NCI-H2107 treated with DMSO at 0.1 percent for 48 hours (cell line): ENCODE measurements around the gene TMEM222.

ENCODE experiments used
- DNase-seq: peaks from one replicate; lab custom pipeline; 2025; ENCODE audit not compliant: unreplicated experiment; lab: John Stamatoyannopoulos, UW

The TMEM222 gene

GRCh38 chr1:27306071-27306470 lies 15.9 kb upstream of the TMEM222 start:
- DNase-seq, result no peak

GRCh38 chr1:27306892-27307761 lies 14.8 kb upstream of the TMEM222 start:
- DNase-seq, result peak; percentile 86

GRCh38 chr1:27307874-27308598 lies 13.9 kb upstream of the TMEM222 start:
- DNase-seq, result peak; percentile 70

DNA sequence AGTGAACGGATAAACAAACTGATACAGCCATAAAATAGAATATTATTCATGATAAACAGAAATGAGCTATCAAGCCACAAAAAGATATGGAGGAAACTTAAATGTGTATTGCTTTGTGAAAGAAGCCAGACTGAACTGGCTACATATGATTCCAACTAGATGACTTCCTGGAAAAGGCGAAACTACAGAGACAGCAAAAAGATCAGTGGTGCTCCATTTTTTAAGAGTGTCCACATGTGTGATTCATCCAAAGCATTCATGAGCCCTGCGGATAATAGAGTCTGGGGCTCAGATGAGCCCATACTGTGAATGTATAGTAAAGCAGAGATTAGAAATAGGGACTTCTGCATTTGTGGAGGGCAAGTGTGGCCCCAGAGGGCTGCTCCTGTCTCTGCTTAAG lies 7.8 kb upstream of the TMEM222 start:
- DNase-seq, result no peak

GRCh38 chr1:27314737-27315136 lies 7.2 kb upstream of the TMEM222 start:
- DNase-seq, result no peak

DNA sequence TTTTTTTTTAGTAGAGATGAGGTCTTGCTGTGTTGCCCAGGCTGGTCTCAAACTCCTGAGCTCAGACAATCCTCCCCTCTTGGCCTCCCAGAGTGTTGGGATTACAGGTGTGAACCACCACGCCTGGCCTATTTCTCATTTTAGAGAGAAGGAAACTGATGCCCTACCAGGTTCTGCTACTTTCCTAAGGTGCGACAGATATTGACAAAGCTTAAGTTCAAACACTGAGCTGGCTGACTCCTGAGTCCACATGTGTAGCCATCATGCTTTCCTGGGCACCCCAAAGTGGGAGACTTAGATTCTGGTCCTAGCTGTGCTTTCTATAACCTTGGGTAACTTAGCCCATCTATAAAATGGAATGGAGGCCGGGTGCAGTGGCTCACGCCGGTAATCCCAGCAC lies 5.1 kb upstream of the TMEM222 start:
- no peak for DNase-seq

GRCh38 chr1:27318136-27318535 lies 3.8 kb upstream of the TMEM222 start:
- no peak for DNase-seq

- DNase-seq, result no peak
Measured at GRCh38 chr1:27318596-27318995, 3.4 kb upstream of the TMEM222 start.

- DNase-seq, result peak; percentile 22
Measured at GRCh38 chr1:27322569-27323240, 742 bp downstream of the TMEM222 start.

DNA sequence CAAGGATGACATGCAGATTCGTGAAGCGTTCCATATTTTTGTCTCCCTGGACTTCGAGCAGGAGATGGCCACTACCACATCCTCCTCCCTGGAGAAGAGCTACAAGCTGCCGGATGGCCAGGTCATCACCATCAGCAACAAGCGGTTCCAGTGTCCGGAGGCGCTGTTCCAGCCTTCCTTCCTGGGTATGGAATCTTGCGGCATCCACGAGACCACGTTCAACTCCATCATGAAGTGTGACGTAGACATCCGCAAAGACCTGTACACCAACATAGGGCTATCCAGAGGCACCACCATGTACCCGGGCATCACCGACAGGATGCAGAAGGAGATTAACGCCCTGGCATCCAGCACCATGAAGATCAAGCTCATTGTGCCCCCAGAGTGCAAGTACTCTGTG lies 3.3 kb downstream of the TMEM222 start:
- DNase-seq, result no peak

GRCh38 chr1:27327964-27328363 lies 6.0 kb downstream of the TMEM222 start:
- no peak for DNase-seq

GRCh38 chr1:27330786-27331185 lies 8.8 kb downstream of the TMEM222 start:
- DNase-seq, result no peak

GRCh38 chr1:27331426-27331825 lies 9.5 kb downstream of the TMEM222 start:
- DNase-seq, result no peak

GRCh38 chr1:27331922-27332321 lies 10.0 kb downstream of the TMEM222 start:
- DNase-seq, result no peak

- DNase-seq, result no peak
Measured at GRCh38 chr1:27332536-27333281, 10.7 kb downstream of the TMEM222 start.

DNA sequence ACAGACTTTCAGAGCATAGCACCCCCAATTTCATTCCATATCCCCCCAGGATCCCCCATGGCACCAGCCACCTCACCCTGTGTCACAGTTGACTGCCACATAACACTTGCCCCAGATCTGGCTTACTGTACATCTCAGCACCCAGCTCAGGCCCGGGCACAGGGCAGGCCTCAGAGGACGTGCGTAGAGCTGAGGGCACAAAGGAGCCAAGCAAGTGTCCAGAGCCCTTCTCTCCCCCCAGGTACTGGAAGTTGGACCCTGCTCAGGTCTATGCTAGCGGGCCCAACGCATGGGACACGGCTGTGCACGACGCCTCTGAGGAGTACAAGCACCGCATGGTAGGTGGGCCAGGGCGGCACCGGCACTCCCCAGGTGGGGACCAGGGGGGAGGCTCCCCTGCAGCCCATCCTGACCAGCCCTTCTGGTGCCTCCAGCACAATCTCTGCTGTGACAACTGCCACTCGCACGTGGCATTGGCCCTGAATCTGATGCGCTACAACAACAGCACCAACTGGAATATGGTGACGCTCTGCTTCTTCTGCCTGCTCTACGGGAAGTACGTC lies 11.8 kb downstream of the TMEM222 start:
- DNase-seq, result no peak

- DNase-seq, result no peak
Measured at GRCh38 chr1:27335506-27336422, 13.8 kb downstream of the TMEM222 start.

DNA sequence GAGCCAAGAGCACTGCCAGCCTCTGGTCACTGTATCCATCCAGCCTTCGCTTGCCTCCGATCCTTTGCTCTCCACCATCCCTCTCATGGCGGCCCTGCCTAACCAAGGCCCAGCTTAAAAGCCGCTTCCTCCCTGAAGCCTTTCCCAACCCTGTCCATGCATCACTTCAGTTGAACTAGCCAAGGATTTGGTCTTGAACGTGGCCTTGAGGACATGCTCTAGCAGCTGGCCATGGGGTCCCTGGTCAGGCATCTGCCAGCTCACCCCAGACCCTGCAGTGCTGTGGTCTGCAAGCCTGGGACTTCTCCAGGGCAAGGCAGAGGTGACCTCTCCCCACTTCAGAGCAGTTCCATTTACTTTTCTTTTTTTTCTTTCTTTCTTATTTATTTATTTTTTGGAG lies 14.8 kb downstream of the TMEM222 start:
- no peak for DNase-seq

DNA sequence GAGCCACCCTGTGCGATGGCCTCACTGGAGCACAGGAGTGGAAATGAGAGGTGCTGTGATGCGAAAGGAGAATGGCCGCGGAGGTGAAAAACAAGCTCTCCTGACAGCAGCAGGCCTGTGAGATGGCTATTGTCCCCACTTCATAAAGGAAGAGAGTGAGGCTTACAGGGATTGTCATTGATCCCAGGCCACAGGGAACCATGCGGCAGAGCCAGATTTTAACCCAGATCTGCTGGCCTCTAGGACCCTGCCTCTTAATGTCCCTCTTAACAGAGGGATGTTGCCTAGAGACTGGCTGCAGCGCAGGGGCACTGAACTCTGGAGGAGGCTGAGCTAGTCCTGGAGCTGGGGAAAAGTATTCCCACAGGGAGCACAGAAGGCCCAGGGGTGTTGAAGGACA lies 16.8 kb downstream of the TMEM222 start:
- DNase-seq, result no peak

DNA sequence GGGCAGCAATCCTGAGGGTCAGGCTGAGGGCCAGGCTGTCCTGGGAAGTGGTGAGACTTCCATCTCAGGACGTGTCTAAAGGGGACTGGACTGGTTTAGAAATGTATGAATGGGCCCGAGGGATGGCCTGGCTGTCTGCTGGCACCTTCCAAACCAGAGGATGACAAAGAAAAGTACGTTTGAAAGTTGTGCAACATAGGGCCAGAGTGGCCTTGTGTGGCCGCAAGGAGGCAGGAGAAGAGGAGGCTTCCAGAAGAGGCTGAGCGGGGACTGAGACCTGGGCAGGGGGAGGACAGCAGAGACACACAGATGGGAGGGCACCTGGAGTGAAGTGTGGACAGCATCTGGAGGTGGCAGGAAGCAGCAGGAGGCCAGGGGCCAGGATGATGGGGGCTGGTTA lies 17.2 kb downstream of the TMEM222 start:
- no peak for DNase-seq
